Gastrocnemius medialis (tissue), 4 donors: Measurements from ENCODE around the gene PTER.

Experiments
- CTCF ChIP-seq, 5 experiments: fragments of 450-650 bp in 3 of 5; fragments of 200-600 bp in 2 of 5; sonication (generic) in 2 of 5; IDR thresholded peaks in 4 of 5; conservative IDR thresholded peaks in 1 of 5; 1 replicate in 4 of 5; 2 replicates in 1 of 5; pipeline ENCODE4 v1.5.1; 2016 to 2019; ENCODE audit warnings: antibody characterized with exemption in 5 of 5, mild to moderate bottlenecking in 3 of 5, moderate library complexity in 3 of 5
- POLR2A ChIP-seq, 2 donors: fragments of 450-650 bp; IDR thresholded peaks; one replicate each; pipeline ENCODE4 v1.6.1; 2017; ENCODE audit warnings: antibody characterized with exemption in 2 of 2, mild to moderate bottlenecking in 2 of 2, moderate library complexity in 2 of 2

GRCh38 chr10:16436367-16436757 is 448 bp upstream of the PTER start:
- TF ChIP-seq CTCF (IDR thresholded peaks at IDR 0.05 in 4 of 5, conservative IDR thresholded peaks at IDR 0.05 in 1 of 5) (no peak), POLR2A (IDR thresholded peaks at IDR 0.05) (no peak)
